ENCODE data around the gene GGTA1.

The GGTA1 gene

DNA sequence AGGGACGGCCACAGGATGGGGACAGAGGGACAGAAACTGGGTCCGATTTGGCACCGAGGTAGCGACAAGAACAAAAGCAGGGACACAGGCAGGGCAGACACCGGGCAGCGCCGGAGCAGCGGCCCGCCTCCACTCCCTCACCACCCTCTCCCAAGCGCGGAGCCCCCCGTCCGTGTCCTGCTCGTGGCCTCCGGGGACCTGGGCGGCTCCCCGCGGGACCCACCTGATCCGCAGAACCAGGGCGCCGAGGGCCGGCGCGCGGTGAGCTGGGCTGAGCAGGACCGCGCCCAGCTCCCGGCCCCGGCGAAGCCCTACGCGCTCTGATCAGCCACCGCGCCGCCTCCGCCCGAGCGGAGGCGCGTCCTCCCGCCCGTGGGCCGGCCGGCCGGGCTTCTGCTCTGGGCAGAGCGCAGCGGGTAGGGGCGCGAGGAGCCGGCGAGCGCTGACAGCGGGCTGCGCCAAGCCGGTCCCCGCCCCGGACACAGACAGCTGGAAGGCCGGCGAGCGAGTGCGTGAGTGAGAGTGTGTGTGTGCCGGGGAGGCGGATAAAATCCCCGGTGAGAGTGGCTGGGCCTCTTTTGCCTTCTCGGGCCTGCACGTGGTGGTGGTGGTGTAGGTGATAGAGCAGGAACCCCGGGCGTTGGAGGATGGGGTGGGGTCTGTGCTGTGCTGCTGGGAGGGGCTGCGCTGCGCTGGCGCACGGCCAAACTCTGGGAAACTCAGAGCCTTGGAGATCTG, at the start of gene GGTA1:
TSS of gene GGTA1 (minus strand) at position 418 of the 738 bp plus-strand sequence. CDS start 31,922 bp downstream, outside the sequence.
- DNase-seq (ENCODE audit: low spot score) = peak; percentile 56
- TF ChIP-seq, protein P1, sequence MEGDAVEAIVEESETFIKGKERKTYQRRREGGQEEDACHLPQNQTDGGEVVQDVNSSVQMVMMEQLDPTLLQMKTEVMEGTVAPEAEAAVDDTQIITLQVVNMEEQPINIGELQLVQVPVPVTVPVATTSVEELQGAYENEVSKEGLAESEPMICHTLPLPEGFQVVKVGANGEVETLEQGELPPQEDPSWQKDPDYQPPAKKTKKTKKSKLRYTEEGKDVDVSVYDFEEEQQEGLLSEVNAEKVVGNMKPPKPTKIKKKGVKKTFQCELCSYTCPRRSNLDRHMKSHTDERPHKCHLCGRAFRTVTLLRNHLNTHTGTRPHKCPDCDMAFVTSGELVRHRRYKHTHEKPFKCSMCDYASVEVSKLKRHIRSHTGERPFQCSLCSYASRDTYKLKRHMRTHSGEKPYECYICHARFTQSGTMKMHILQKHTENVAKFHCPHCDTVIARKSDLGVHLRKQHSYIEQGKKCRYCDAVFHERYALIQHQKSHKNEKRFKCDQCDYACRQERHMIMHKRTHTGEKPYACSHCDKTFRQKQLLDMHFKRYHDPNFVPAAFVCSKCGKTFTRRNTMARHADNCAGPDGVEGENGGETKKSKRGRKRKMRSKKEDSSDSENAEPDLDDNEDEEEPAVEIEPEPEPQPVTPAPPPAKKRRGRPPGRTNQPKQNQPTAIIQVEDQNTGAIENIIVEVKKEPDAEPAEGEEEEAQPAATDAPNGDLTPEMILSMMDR (IDR thresholded peaks at IDR 0.05; ENCODE audit: extremely low read depth, missing control alignments) = no peak

DNA sequence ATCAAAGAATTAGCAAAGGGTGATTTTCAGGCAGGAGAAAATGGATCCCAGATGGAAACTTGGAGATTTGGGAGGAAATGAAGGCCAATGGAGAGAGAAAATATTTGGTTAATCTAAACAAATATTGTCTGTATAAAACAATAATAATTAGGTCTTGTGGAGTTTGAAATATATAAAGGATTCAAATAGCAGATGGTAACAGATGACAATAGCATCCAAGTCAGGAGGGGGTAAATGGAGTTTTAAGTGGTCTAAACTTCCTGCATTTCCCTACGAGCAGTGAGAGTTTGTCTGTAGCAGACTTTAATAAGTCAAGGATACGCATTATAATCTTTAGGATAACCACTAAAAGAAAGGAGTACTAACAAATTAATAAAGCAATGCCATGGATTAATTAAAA, 49.0 kb upstream of the GGTA1 start:
- DNase-seq (ENCODE audit: low spot score) = no peak
- TF ChIP-seq, protein P1 (IDR thresholded peaks at IDR 0.05; ENCODE audit: extremely low read depth, missing control alignments) = no peak

DNA sequence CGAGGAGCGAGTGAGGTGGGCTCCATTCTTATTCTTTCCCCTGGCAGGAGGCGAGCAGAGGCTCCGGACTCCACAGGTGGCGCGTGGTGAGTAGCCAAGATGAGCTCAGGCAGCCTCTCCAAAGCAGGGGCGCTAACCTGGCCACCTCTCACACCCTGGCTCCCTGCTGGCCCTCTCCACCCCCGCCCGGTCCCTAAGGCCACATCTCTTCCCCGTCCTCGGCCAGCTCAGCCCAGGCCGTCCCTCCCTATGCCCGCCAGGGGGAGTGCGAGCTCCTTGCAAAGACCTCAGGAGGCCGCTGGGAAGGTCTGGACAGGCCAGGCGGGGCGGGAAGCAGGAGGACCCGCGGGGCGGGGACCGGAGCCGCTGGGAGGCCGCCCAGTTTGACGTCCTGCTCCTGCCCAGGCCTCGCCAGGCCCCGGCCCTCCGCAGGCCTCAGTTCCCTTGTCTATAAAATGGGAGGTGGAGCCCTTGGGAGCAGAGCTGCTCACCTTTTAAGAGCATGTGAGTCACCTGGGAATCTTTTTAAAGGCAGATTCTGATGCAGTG, 46.3 kb upstream of the GGTA1 start:
- TF ChIP-seq, protein P1 (IDR thresholded peaks at IDR 0.05; ENCODE audit: extremely low read depth, missing control alignments) = peak; percentile 97
- peak; percentile 93 for DNase-seq (ENCODE audit: low spot score)

DNA sequence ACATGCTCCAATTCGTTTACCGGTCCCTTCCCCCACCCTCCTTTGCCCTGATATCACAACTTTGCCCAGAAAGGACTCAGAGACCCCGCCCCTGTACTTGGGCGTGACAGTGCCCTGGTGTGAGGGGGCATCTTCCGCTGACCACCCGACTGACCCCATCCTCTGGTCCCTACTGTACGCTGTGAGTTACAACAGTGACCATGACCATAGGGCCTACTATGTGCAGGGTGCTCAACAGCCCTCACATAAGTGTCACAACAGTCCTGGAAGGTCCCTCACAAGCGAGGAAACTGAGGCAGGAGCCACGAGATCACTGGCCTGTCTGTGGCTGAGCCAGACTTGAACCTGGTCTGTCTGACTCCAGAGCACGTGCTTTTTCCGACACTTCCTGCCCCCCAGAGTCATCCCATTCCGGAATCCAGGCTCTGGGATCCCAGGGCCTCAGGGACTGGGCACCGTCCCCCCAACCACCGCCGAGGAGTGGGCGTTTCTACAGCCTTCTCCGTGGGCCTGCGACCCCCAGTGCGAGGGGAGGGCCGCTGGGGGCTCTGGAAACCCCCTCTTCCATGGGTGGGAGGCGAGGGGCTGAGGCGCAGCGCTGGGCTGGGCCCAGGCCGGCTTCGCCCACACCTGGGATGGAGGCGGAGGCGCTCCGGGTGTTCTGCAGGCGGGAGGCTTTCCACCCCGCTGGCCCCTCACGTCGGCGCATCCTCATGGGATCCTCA, 45.7 kb upstream of the GGTA1 start:
- TF ChIP-seq, protein P1 (IDR thresholded peaks at IDR 0.05; ENCODE audit: extremely low read depth, missing control alignments) = no peak
- DNase-seq (ENCODE audit: low spot score) = no peak

DNA sequence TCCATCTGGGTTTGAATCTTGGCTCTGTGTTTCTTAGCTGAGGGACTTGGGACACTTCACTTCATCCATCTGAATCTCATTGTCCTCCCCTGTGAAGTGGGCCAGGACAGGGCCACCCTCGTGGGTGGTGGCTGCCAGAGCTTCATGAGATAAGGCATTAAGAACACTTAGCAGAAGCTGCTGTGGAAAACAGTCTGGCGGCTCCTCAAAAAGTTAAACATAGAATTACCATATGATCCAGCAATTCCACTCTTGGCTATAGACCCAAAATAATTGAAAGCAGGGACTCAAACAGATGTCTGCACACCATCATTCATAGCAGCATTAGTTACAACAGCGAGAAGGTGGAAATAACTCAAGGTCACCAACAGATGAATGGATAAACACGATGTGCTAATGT, 42.4 kb upstream of the GGTA1 start:
- TF ChIP-seq, protein P1 (IDR thresholded peaks at IDR 0.05; ENCODE audit: extremely low read depth, missing control alignments) = no peak

DNA sequence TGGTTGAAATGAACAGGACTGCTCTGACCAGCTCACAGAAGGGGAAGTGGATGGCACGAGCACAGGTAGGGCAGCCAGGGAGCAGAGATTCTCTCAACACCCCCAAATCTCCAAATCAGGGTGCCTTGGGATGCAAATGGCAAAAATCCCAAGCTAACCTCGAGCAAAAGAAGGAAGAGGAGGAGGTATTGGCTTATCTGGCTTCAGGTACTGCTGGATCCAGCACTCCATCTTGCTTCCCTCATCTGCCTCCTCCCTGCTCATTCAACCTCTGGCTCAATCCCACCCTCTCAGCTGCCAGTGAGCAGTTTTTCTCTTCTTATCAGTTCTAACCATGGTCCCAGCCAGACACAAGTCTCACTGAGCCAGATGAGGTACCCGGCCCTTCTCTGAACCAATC, 41.6 kb upstream of the GGTA1 start:
- TF ChIP-seq, protein P1 (IDR thresholded peaks at IDR 0.05; ENCODE audit: extremely low read depth, missing control alignments) = no peak
- DNase-seq (ENCODE audit: low spot score) = no peak

More for the DNA sequence above, 42.4 kb upstream of the GGTA1 start:
- peak; percentile 4 for DNase-seq (ENCODE audit: low spot score)

DNA sequence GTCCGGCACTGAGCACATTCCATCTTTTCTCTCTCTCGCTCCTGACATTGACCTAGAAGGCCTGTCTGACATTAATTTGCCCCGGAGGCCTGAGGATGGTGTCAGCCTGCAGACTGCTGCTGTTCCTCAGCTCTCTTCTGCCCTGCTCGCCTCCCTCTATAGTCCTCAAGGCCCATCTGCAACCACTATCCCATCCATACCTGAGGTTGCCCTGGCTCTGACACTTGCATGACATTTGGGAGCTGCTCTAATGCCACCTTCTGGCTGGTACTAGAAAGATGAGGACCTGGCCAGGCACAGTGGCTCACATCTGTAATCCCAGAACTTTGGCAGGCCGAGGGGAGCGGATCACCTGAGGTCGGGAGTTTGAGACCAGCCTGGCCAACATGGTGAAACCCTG, 38.6 kb upstream of the GGTA1 start:
- DNase-seq (ENCODE audit: low spot score) = no peak
- TF ChIP-seq, protein P1 (IDR thresholded peaks at IDR 0.05; ENCODE audit: extremely low read depth, missing control alignments) = no peak
